Hindlimb muscle (tissue), 1 donor: ENCODE data around the gene RPS6KA4. TPM values are rescaled to one million over a fixed set of nuclear protein-coding genes. Genes with fewer than 3 reads are reported as not detected.

Experiments
- DNase-seq: peaks from one replicate; pipeline ENCODE4 v3.0.0-alpha.2; 2013
- polyA plus RNA-seq: library from polyadenylated mRNA; unstranded; fragments of 120-200 nt; gene quantifications from one replicate; pipeline ENCODE4 v1.2.1, GENCODE V29; 2013; ENCODE audit not compliant: insufficient read length

Gene RPS6KA4
- polyA plus RNA-seq, 1 donor, result 16.1 TPM

GRCh38 chr11:64348383-64349024 lies 10.5 kb upstream of the RPS6KA4 start:
- no peak for DNase-seq

GRCh38 chr11:64349025-64349387 lies 10.0 kb upstream of the RPS6KA4 start:
- no peak for DNase-seq

GRCh38 chr11:64349404-64349803 lies 9.6 kb upstream of the RPS6KA4 start:
- DNase-seq, result no peak

- no peak for DNase-seq
Measured at GRCh38 chr11:64351136-64351631, 7.8 kb upstream of the RPS6KA4 start.

GRCh38 chr11:64352099-64352994 lies 6.6 kb upstream of the RPS6KA4 start:
- DNase-seq, result no peak

GRCh38 chr11:64352995-64353714 lies 5.8 kb upstream of the RPS6KA4 start:
- DNase-seq, result no peak

GRCh38 chr11:64353715-64354506 lies 5.1 kb upstream of the RPS6KA4 start:
- DNase-seq, result no peak

GRCh38 chr11:64355078-64355940 lies 3.7 kb upstream of the RPS6KA4 start:
- DNase-seq, result peak; percentile 61

- no peak for DNase-seq
Measured at GRCh38 chr11:64356498-64357411, 2.2 kb upstream of the RPS6KA4 start.

GRCh38 chr11:64357446-64357845 lies 1.5 kb upstream of the RPS6KA4 start:
- DNase-seq, result no peak

- DNase-seq, result no peak
Measured at GRCh38 chr11:64357904-64358535, 942 bp upstream of the RPS6KA4 start.

GRCh38 chr11:64358536-64358906 lies 441 bp upstream of the RPS6KA4 start:
- DNase-seq, result no peak

GRCh38 chr11:64359712-64360445 lies 917 bp downstream of the RPS6KA4 start:
- DNase-seq, result no peak

- DNase-seq, result no peak
Measured at GRCh38 chr11:64360448-64360921, 1.5 kb downstream of the RPS6KA4 start.

GRCh38 chr11:64361659-64362058 lies 2.7 kb downstream of the RPS6KA4 start:
- DNase-seq, result no peak

GRCh38 chr11:64362339-64362738 lies 3.4 kb downstream of the RPS6KA4 start:
- DNase-seq, result no peak

GRCh38 chr11:64364435-64364834 lies 5.5 kb downstream of the RPS6KA4 start:
- no peak for DNase-seq

- no peak for DNase-seq
Measured at GRCh38 chr11:64364911-64365310, 5.9 kb downstream of the RPS6KA4 start.

GRCh38 chr11:64366751-64367150 lies 7.8 kb downstream of the RPS6KA4 start:
- no peak for DNase-seq
